Astrocyte of the spinal cord (primary cell): Measurements from ENCODE around the gene GAS7.
A peak's percentile ranks its signal among the peaks of the same experiment; 100 is the strongest.
"Not testable (repeated sequence)": the region's sequence is repeated elsewhere in the genome, so short reads cannot be mapped to it uniquely, and the experiment has no call there.

Experiments used
- DNase-seq: peaks from one replicate; pipeline ENCODE4 v3.0.0; 2011; ENCODE audit warnings: low read depth, low spot score
- H3K4me3 ChIP-seq: 2 replicates; pipeline ENCODE4 v1.5.1; 2011; ENCODE audit warnings: low read depth, mild to moderate bottlenecking, low read length, moderate library complexity
- CTCF ChIP-seq: IDR thresholded peaks from 2 replicates; pipeline ENCODE4 v1.5.1; 2012; ENCODE audit warnings: low read depth, mild to moderate bottlenecking, low read length, inconsistent platforms
- in situ Hi-C: cut with HindIII; loops from 2 replicates; pipeline ENCODE4 v1.10.0; 2017; ENCODE audit warnings: low sequenced_read_pairs

The GAS7 gene

GRCh38 chr17:10103712-10104111 is 94.7 kb downstream of the GAS7 start:
- no peak for DNase-seq
- no peak for TF ChIP-seq CTCF
- no peak overlapping the region for H3K4me3 ChIP-seq
- in situ Hi-C loops, result no loop called here

GRCh38 chr17:10102817-10103216 is 95.6 kb downstream of the GAS7 start:
- in situ Hi-C loops, result no loop called here
- TF ChIP-seq CTCF, result no peak
- no peak overlapping the region for H3K4me3 ChIP-seq
- no peak for DNase-seq

- no peak for TF ChIP-seq CTCF
- no peak overlapping the region for H3K4me3 ChIP-seq
- peak; percentile 19 for DNase-seq
- in situ Hi-C loops, result no loop called here
These were observed 99.3 kb downstream of the GAS7 start for GRCh38 chr17:10099051-10099571.

GRCh38 chr17:10096596-10096995 is 101.8 kb downstream of the GAS7 start:
- DNase-seq, result no peak
- no peak for TF ChIP-seq CTCF
- H3K4me3 ChIP-seq, result no peak overlapping the region
- in situ Hi-C loops, result no loop called here

GRCh38 chr17:10095295-10095694 is 103.1 kb downstream of the GAS7 start:
- H3K4me3 ChIP-seq, DNase-seq, in situ Hi-C loops: not testable (repeated sequence)

- DNase-seq, result no peak
- H3K4me3 ChIP-seq, result no peak overlapping the region
- in situ Hi-C loops, result no loop called here
- TF ChIP-seq CTCF, result no peak
These were observed 103.6 kb downstream of the GAS7 start for GRCh38 chr17:10094797-10095196.

- in situ Hi-C loops, result no loop called here
- no peak overlapping the region for H3K4me3 ChIP-seq
- no peak for DNase-seq
- no peak for TF ChIP-seq CTCF
These were observed 105.8 kb downstream of the GAS7 start for GRCh38 chr17:10092595-10092994.
